Caco-2 (cell line): ENCODE measurements around the gene NKTR. TPM values are rescaled to one million over a fixed set of nuclear protein-coding genes. Genes with fewer than 3 reads are reported as not detected.

Experiments
- BruUV-seq: library from RNA; stranded (reverse); fragments of 400-500 nt; replicated peaks from 2 replicates; lab custom pipeline; 2021; lab: Mats Ljungman, UMichigan
- CTCF ChIA-PET: fragments of 300-600 bp; sonication (Branson Sonifier 250); formaldehyde crosslinking; loops from one replicate; lab custom pipeline; 2022; ENCODE audit warnings: antibody characterized with exemption; lab: Charles Lee
- POLR2A ChIA-PET: fragments of 300-600 bp; sonication (Branson Sonifier 250); formaldehyde crosslinking; loops from one replicate; lab custom pipeline; 2022; ENCODE audit warnings: antibody characterized with exemption; lab: Charles Lee
- DNase-seq, 2 experiments: peaks; one replicate each; pipeline versions ENCODE4 v3.0.0 to v3.0.0-alpha.2; 2020 to 2022
- H3K27me3 ChIP-seq: replicated peaks from 2 replicates; pipeline ENCODE4 v1.6.0; 2011; ENCODE audit warnings: low read length; ENCODE audit not compliant: control insufficient read depth, insufficient read depth
- H3K36me3 ChIP-seq: 2 replicates; pipeline ENCODE4 v1.5.1; 2011; ENCODE audit warnings: low read length; ENCODE audit not compliant: control insufficient read depth, insufficient read depth
- H3K4me1 ChIP-seq: fragments of 250-450 bp; sonication (Bioruptor Pico); 2 replicates; pipeline ENCODE4 v1.5.1; 2020; ENCODE audit warnings: mild to moderate bottlenecking
- H3K4me3 ChIP-seq: 2 replicates; pipeline ENCODE4 v1.5.1; 2011; ENCODE audit warnings: low read depth, mild to moderate bottlenecking, control low read depth, low read length
- H3K9me3 ChIP-seq: fragments of 250-450 bp; sonication (Bioruptor Pico); 2 replicates; pipeline ENCODE4 v1.5.1; 2020; ENCODE audit warnings: mild to moderate bottlenecking, moderate library complexity
- H3K27ac Mint-ChIP-seq: one replicate; pipeline ENCODE4 v1.8.0; 2022; ENCODE audit warnings: mixed read lengths; ENCODE audit not compliant: unreplicated experiment
- H3K27me3 Mint-ChIP-seq: one replicate; pipeline ENCODE4 v1.8.0; 2022; ENCODE audit warnings: mixed read lengths; ENCODE audit not compliant: insufficient read depth, unreplicated experiment
- H3K36me3 Mint-ChIP-seq: one replicate; pipeline ENCODE4 v1.8.0; 2022; ENCODE audit warnings: mild to moderate bottlenecking, mixed read lengths; ENCODE audit not compliant: insufficient read depth, unreplicated experiment
- H3K4me1 Mint-ChIP-seq: one replicate; pipeline ENCODE4 v1.8.0; 2022; ENCODE audit warnings: low read depth, mixed read lengths; ENCODE audit not compliant: unreplicated experiment
- H3K4me3 Mint-ChIP-seq: one replicate; pipeline ENCODE4 v1.8.0; 2022; ENCODE audit warnings: mild to moderate bottlenecking, moderate library complexity, mixed read lengths; ENCODE audit not compliant: unreplicated experiment
- H3K9me3 Mint-ChIP-seq: one replicate; pipeline ENCODE4 v1.8.0; 2022; ENCODE audit warnings: mixed read lengths; ENCODE audit not compliant: unreplicated experiment
- CTCF ChIP-seq, 2 experiments: fragments of 200-600 bp in 1 of 2; IDR thresholded peaks; 1 replicate in 1 of 2; 2 replicates in 1 of 2; pipeline versions ENCODE4 v1.5.1 to v1.8.0; 2011 to 2022; ENCODE audit warnings: antibody characterized with exemption in 1 of 2, control low read depth in 1 of 2, inconsistent platforms in 1 of 2, low read depth in 1 of 2, low read length in 1 of 2, mild to moderate bottlenecking in 1 of 2, moderate library complexity in 1 of 2; ENCODE audit not compliant: insufficient read depth in 1 of 2, severe bottlenecking in 1 of 2, unreplicated experiment in 1 of 2
- intact Hi-C: fragments of 100-400 bp; cut with micrococcal nuclease; formaldehyde crosslinking; loops from one replicate; pipeline ENCODE4 v1.10.0; 2022; ENCODE audit not compliant: unreplicated experiment
- total RNA-seq: library from RNA; stranded (reverse); gene quantifications from 2 replicates; pipeline ENCODE4 v1.2.3, GENCODE V29; 2022

The NKTR gene
- total RNA-seq, 1 experiment from 2014 or later: 66.6 TPM

- H3K9me3 Mint-ChIP-seq: no peaks in the 10 kb centered on the region
- Histone ChIP-seq H3K4me3 (peak overlapping the region; percentile 58), H3K27me3 (no peaks in the 10 kb centered on the region), H3K36me3 (no peaks in the 10 kb centered on the region; the same call in 1 of the 2 replicates), H3K9me3 (no peaks in the 10 kb centered on the region), H3K4me1 (peaks cover 12% of the 10 kb centered on the region)
- peaks cover 13% of the 10 kb centered on the region for H3K4me1 Mint-ChIP-seq
- no peak for TF ChIP-seq CTCF (IDR thresholded peaks at IDR 0.05; ENCODE audit: insufficient read depth in 1 of 2, low read depth in 1 of 2, low read length in 1 of 2, severe bottlenecking in 1 of 2, unreplicated experiment in 1 of 2)
- ChIA-PET POLR2A (interaction anchor here (0.6 to 3.1 kb wide), 4 partner anchors 9 to 33 kb away, joined by 3 to 24 read pairs (median 12); partner anchors contain the start of genes NKTR and SS18L2), CTCF (interaction anchor here (0.5 to 1.9 kb wide), 5 partner anchors 9 to 168 kb away, joined by 3 to 7 read pairs (median 4); partner anchors contain the start of gene SS18L2)
- no TSS peak for BruUV-seq
- no peaks in the 10 kb centered on the region for H3K27me3 Mint-ChIP-seq
- DNase-seq: no peak
- peaks cover 25% of the 10 kb centered on the region for H3K36me3 Mint-ChIP-seq
- peak overlapping the region; percentile 79 for H3K4me3 Mint-ChIP-seq
- no peak overlapping the region for H3K27ac Mint-ChIP-seq
- intact Hi-C loops: loop anchor here (5.0 kb wide), 2 partner anchors 71 to 171 kb away; partner anchors contain the start of gene ZBTB47
These were observed 19.1 kb upstream of the NKTR start for GRCh38 chr3:42581400-42581708.

- H3K27ac Mint-ChIP-seq: peak within 1 kb of the TSS; percentile 87
- ChIA-PET POLR2A (interaction anchor here (0.6 to 3.1 kb wide), 5 partner anchors 9 to 223 kb away, joined by 3 to 24 read pairs (median 5); partner anchors contain the start of genes NKTR and SS18L2), CTCF (interaction anchor here (0.5 to 1.9 kb wide), 5 partner anchors 9 to 168 kb away, joined by 3 to 9 read pairs (median 4); partner anchors contain the start of genes NKTR and SS18L2)
- Histone ChIP-seq H3K36me3 (no peaks in the 10 kb centered on the region; the same call in 1 of the 2 replicates), H3K27me3 (no peaks in the 10 kb centered on the region), H3K4me3 (peak within 1 kb of the TSS; percentile 58), H3K9me3 (no peaks in the 10 kb centered on the region), H3K4me1 (peaks cover 12% of the 10 kb centered on the region)
- peak; percentile 97 to 98 for DNase-seq
- no peaks in the 10 kb centered on the region for H3K27me3 Mint-ChIP-seq
- BruUV-seq: no TSS peak
- peak within 1 kb of the TSS; percentile 79 for H3K4me3 Mint-ChIP-seq
- H3K36me3 Mint-ChIP-seq: peaks cover 21% of the 10 kb centered on the region
- H3K9me3 Mint-ChIP-seq: no peaks in the 10 kb centered on the region
- peaks cover 13% of the 10 kb centered on the region for H3K4me1 Mint-ChIP-seq
- peak in 1 of 2 experiments; percentile 36 for TF ChIP-seq CTCF (IDR thresholded peaks at IDR 0.05; ENCODE audit: insufficient read depth in 1 of 2, low read depth in 1 of 2, low read length in 1 of 2, severe bottlenecking in 1 of 2, unreplicated experiment in 1 of 2)
- intact Hi-C loops: loop anchor here (1.0 to 5.0 kb wide), 4 partner anchors 8 to 170 kb away; partner anchors contain the start of genes NKTR, SS18L2 and ZBTB47
These were observed 18.6 kb upstream of the NKTR start, which contains the start of gene SEC22C for GRCh38 chr3:42581709-42582473. SEC22C (minus strand) TSS chr3:42581967; CDS start chr3:42569046, 12,921 bp downstream.

- Mint-ChIP-seq H3K4me3 (peak overlapping the region; percentile 79), H3K27ac (peak overlapping the region; percentile 87), H3K9me3 (no peaks in the 10 kb centered on the region), H3K27me3 (no peaks in the 10 kb centered on the region), H3K4me1 (peaks cover 13% of the 10 kb centered on the region), H3K36me3 (peaks cover 16% of the 10 kb centered on the region)
- TF ChIP-seq CTCF (IDR thresholded peaks at IDR 0.05; ENCODE audit: insufficient read depth in 1 of 2, low read depth in 1 of 2, low read length in 1 of 2, severe bottlenecking in 1 of 2, unreplicated experiment in 1 of 2): no peak
- Histone ChIP-seq H3K9me3 (no peaks in the 10 kb centered on the region), H3K4me3 (peak overlapping the region; percentile 58), H3K36me3 (no peaks in the 10 kb centered on the region; the same call in 1 of the 2 replicates), H3K4me1 (peaks cover 12% of the 10 kb centered on the region), H3K27me3 (no peaks in the 10 kb centered on the region)
- CTCF ChIA-PET: interaction anchor here (1.0 to 1.9 kb wide), 3 partner anchors 18 to 167 kb away, joined by 3 to 9 read pairs (median 4); partner anchors contain the start of gene NKTR
- POLR2A ChIA-PET: interaction anchor here (0.6 to 3.1 kb wide), 4 partner anchors 8 to 223 kb away, joined by 3 to 24 read pairs (median 10); partner anchors contain the start of genes NKTR and SS18L2
- DNase-seq: no peak
- TSS peak; percentile 74 for BruUV-seq
- intact Hi-C loops: loop anchor here (1.0 to 5.0 kb wide), 4 partner anchors 8 to 170 kb away; partner anchors contain the start of genes NKTR, SS18L2 and ZBTB47
These were observed 17.9 kb upstream of the NKTR start for GRCh38 chr3:42582474-42583070.
